PC-9 (cell line): ENCODE results near the gene SIPA1L3. TPM values are rescaled to one million over a fixed set of nuclear protein-coding genes. Genes with fewer than 3 reads are reported as not detected.

Source experiments
- BruUV-seq: library from RNA; stranded (reverse); fragments of 400-500 nt; replicated peaks from 2 replicates; lab custom pipeline; 2021; lab: Mats Ljungman, UMichigan
- CTCF ChIA-PET: fragments of 300-600 bp; sonication (Branson Sonifier 250); formaldehyde crosslinking; loops from one replicate; lab custom pipeline; 2022; ENCODE audit warnings: antibody characterized with exemption; lab: Charles Lee
- POLR2A ChIA-PET: fragments of 300-600 bp; sonication (Branson Sonifier 250); formaldehyde crosslinking; loops from one replicate; lab custom pipeline; 2022; ENCODE audit warnings: antibody characterized with exemption; ENCODE audit not compliant: unreplicated experiment; lab: Charles Lee
- DNase-seq, 2 experiments: peaks; one replicate each; pipeline versions ENCODE4 v3.0.0 to v3.0.0-alpha.2; 2015 to 2022; ENCODE audit warnings: mixed read lengths in 1 of 2
- H2AFZ ChIP-seq: fragments of 200-600 bp; sonication (generic); 2 replicates; pipeline ENCODE4 v1.8.1; 2017; ENCODE audit warnings: antibody characterized with exemption
- H3F3A ChIP-seq: fragments of 200-600 bp; sonication (generic); 2 replicates; pipeline ENCODE4 v1.8.1; 2017; ENCODE audit warnings: antibody characterized with exemption, mild to moderate bottlenecking, low read depth; ENCODE audit not compliant: insufficient read depth
- H3K27ac ChIP-seq: fragments of 200-600 bp; sonication (generic); 2 replicates; pipeline ENCODE4 v1.6.1; 2016; ENCODE audit warnings: mixed run types
- H3K27me3 ChIP-seq: fragments of 200-600 bp; sonication (generic); 2 replicates; pipeline ENCODE4 v1.6.1; 2016; ENCODE audit warnings: low read depth, mixed run types; ENCODE audit not compliant: insufficient read depth
- H3K36me3 ChIP-seq: fragments of 200-600 bp; sonication (generic); 2 replicates; pipeline ENCODE4 v1.6.1; 2016; ENCODE audit warnings: low read depth, mixed run types
- H3K4me1 ChIP-seq: fragments of 200-600 bp; sonication (generic); replicated peaks from 2 replicates; pipeline ENCODE4 v1.6.1; 2016; ENCODE audit warnings: mixed run types; ENCODE audit not compliant: insufficient read depth
- H3K4me2 ChIP-seq: fragments of 200-600 bp; sonication (generic); 2 replicates; pipeline ENCODE4 v1.6.1; 2017; ENCODE audit warnings: mixed run types
- H3K4me3 ChIP-seq: fragments of 200-600 bp; sonication (generic); 2 replicates; pipeline ENCODE4 v1.6.1; 2016; ENCODE audit warnings: mixed run types
- H3K79me2 ChIP-seq: fragments of 200-600 bp; sonication (generic); 2 replicates; pipeline ENCODE4 v1.6.1; 2017; ENCODE audit warnings: low read depth, mixed run types
- H3K9me2 ChIP-seq: fragments of 200-600 bp; sonication (generic); 2 replicates; pipeline ENCODE4 v1.8.1; 2017; ENCODE audit warnings: mild to moderate bottlenecking; ENCODE audit not compliant: insufficient read depth
- H3K9me3 ChIP-seq: fragments of 200-600 bp; sonication (generic); 2 replicates; pipeline ENCODE4 v1.8.1; 2016; ENCODE audit warnings: low read depth; ENCODE audit not compliant: insufficient read depth
- H4K20me1 ChIP-seq: fragments of 200-600 bp; sonication (generic); 2 replicates; pipeline ENCODE4 v1.8.1; 2017; ENCODE audit not compliant: insufficient read depth
- CTCF ChIP-seq: fragments of 200-600 bp; sonication (generic); conservative IDR thresholded peaks from 2 replicates; pipeline ENCODE4 v1.6.1; 2017; ENCODE audit warnings: mixed run types, antibody characterized with exemption, mild to moderate bottlenecking, moderate library complexity
- EZH2 ChIP-seq: fragments of 200-600 bp; sonication (generic); IDR thresholded peaks from 2 replicates; pipeline ENCODE4 v1.8.0; 2017; ENCODE audit warnings: antibody characterized with exemption, low read depth
- intact Hi-C: fragments of 100-400 bp; cut with micrococcal nuclease; formaldehyde crosslinking; loops from one replicate; pipeline ENCODE4 v1.10.0; 2022; ENCODE audit not compliant: unreplicated experiment
- total RNA-seq: library from RNA; stranded (reverse); gene quantifications from 2 replicates; pipeline ENCODE4 v1.2.3, GENCODE V29; 2021

SIPA1L3 gene
- total RNA-seq, 1 experiment from 2014 or later = 55.2 TPM

- TF ChIP-seq CTCF = no peak
- TF ChIP-seq EZH2 = no peak
- Histone ChIP-seq H3K27ac (no peak overlapping the region), H3K9me2 (no peaks in the 10 kb centered on the region), H3K36me3 (no peaks in the 10 kb centered on the region), H3K79me2 (no peaks in the 10 kb centered on the region), H3K27me3 (no peaks in the 10 kb centered on the region), H3K4me3 (no peak overlapping the region), H3K4me1 (peaks cover 9% of the 10 kb centered on the region), H2AFZ (no peak overlapping the region), H3K4me2 (no peak overlapping the region), H3F3A (peaks cover 17% of the 10 kb centered on the region; the same call in 1 of the 2 replicates), H3K9me3 (no peaks in the 10 kb centered on the region), H4K20me1 (no peaks in the 10 kb centered on the region)
- no peak for DNase-seq
- CTCF ChIA-PET = interaction anchor here (0.7 kb wide), 1 partner anchor 37 kb away, joined by 6 read pairs; no protein-coding TSS in a partner anchor
- intact Hi-C loops = loop anchor here (2.0 kb wide), 1 partner anchor 17 kb away; the partner anchor contains the start of gene SPINT2
- POLR2A ChIA-PET = no interaction called here
- BruUV-seq = no TSS peak
Measured at GRCh38 chr19:38247734-38248268, 340.8 kb downstream of the SIPA1L3 start.

GRCh38 chr19:38248421-38248820, 341.4 kb downstream of the SIPA1L3 start:
- intact Hi-C loops = no loop called here
- no peaks in the 10 kb centered on the region for H3K9me2 ChIP-seq
- TF ChIP-seq CTCF (no peak), EZH2 (no peak)
- H4K20me1 ChIP-seq = no peaks in the 10 kb centered on the region
- H3K27me3 ChIP-seq = no peaks in the 10 kb centered on the region
- peaks cover 9% of the 10 kb centered on the region for H3K4me1 ChIP-seq
- ChIA-PET CTCF (interaction anchor here (0.6 kb wide), 1 partner anchor 127 kb away, joined by 4 read pairs; no protein-coding TSS in a partner anchor), POLR2A (interaction anchor here (0.6 kb wide), 1 partner anchor 69 kb away, joined by 5 read pairs; no protein-coding TSS in a partner anchor)
- H3K79me2 ChIP-seq = no peaks in the 10 kb centered on the region
- no peaks in the 10 kb centered on the region for H3K9me3 ChIP-seq
- H3K4me2 ChIP-seq = no peak overlapping the region
- DNase-seq = no peak
- no peak overlapping the region for H3K27ac ChIP-seq
- H2AFZ ChIP-seq = no peak overlapping the region
- H3K36me3 ChIP-seq = no peaks in the 10 kb centered on the region
- BruUV-seq = no TSS peak
- H3F3A ChIP-seq = peaks cover 17% of the 10 kb centered on the region; the same call in 1 of the 2 replicates
- no peak overlapping the region for H3K4me3 ChIP-seq

DNA sequence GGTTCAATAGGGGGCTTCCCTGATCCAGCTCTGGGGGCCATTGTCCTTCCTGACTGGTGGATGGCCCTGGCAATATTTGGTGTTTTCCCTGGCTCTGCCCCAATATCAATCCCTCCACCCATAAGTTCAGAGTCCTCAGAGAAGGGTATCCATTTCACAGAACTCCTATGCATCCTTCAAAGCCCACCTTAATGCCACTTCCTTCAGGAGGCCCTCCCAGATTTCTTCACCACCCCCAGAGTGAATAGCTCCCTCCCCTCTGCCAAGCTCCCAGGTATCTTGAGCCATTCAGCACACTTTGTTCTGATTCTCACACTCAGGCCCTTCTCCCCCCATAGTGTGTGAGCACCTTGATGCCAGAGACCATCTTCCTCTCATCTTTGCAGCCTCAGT, 343.4 kb downstream of the SIPA1L3 start:
- intact Hi-C loops = no loop called here
- Histone ChIP-seq H3K27ac (no peak overlapping the region), H3K4me1 (peaks cover 9% of the 10 kb centered on the region), H4K20me1 (no peaks in the 10 kb centered on the region), H3K79me2 (no peaks in the 10 kb centered on the region), H3K9me3 (no peaks in the 10 kb centered on the region), H3F3A (peaks cover 15% of the 10 kb centered on the region; the same call in 1 of the 2 replicates), H3K4me3 (no peak overlapping the region), H3K4me2 (0 out of 2 replicates have a peak overlapping the region, but pooled peaks have one; percentile 19), H3K36me3 (no peaks in the 10 kb centered on the region), H3K27me3 (no peaks in the 10 kb centered on the region), H3K9me2 (no peaks in the 10 kb centered on the region), H2AFZ (no peak overlapping the region)
- ChIA-PET POLR2A (no interaction called here), CTCF (no interaction called here)
- BruUV-seq = no TSS peak
- no peak for DNase-seq
- TF ChIP-seq CTCF (no peak), EZH2 (no peak)
